Fibroblast of skin of scalp (primary cell): ENCODE data around the gene FOXC2.
"Not testable (repeated sequence)": the region's sequence is repeated elsewhere in the genome, so short reads cannot be mapped to it uniquely, and the experiment has no call there.

Experiments
- DNase-seq: peaks from one replicate; pipeline ENCODE4 v3.0.0-alpha.2; 2013

Gene FOXC2

DNA sequence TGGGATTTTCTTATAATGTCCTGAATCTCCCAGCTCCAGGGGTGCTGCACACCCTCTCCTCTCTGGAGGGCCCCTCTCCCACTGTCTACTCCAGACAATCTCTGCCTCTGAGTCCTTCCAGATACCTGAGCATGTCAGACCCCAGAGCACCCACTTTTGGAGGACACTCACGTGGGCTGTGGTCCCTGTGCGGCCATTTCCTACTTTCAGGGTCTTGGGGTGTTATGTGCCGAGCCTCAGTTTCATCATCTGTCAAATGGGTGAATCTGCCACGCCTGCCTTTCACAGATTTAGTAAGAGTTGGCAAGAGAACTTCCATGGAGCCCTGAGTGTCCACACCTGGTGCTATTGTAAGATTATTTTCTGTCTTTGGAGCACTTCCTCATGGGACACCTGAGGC, 8.0 kb downstream of the FOXC2 start:
- no peak for DNase-seq

DNA sequence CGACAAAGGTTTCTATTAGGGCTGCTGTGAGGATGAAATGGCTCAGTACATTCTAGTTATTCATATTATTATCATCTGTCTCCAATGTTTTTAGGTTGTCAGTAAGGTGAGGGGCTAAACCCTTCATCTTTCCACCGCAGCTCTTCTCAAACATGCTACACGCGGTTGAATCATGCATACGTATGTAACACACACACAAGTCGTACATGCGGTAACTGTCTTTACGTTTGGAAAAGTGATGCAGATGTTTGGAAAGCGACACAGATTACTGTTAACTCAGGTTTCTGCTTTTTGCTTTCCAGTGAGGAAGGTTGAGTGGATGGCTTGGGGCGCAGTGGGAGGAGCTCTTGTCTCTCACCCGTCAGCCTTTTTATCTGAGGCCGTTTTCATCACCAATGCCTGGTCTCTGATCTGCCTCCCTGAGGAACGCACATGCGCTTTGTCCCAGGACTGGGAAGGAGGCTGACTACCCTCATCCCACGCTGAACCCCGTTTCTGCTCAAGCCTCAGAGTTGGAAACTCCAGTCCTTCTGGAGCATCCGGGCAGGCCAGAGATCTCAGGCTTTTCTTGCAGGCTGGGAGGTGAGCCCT, 8.6 kb downstream of the FOXC2 start:
- no peak for DNase-seq

DNA sequence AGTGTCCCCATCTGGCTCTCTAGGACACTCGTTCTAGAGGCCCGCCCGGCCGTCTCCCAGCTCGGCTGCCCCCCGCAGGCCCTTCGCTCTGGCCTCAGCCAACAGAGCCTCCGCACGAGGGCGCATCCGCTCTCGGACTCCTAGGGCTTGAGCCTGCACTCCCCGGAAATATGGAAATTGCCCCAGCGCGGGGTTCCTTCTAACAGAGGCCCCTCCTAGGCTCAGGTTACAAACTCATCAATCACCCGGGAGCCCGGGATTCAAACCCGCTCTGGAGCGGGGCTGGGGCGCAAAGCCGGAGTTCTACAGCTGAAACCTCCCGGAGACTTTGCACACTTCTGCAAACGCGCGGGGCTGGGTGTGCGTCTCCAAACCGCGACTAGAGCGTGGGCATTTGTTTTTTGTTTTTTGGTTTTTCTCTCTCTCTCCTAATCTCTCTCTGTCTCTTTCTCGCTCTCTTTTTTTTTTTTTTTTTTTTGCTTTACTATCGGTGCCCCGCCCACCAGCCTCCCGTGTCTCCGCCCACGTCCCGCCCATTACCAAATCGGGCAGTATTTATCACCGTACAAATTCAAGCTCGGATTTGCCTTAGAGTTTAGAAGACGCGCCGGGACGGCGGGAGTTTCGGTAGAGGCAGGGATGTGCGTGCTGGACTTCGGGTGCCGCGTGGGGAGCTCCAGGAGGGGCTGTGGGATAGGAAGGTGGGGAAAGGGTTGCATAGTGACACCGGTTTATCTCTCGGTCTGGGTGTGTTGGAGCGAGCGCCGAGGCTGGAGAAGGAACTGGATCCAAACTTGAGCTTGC, 9.3 kb downstream of the FOXC2 start:
- peak; percentile 98 for DNase-seq

DNA sequence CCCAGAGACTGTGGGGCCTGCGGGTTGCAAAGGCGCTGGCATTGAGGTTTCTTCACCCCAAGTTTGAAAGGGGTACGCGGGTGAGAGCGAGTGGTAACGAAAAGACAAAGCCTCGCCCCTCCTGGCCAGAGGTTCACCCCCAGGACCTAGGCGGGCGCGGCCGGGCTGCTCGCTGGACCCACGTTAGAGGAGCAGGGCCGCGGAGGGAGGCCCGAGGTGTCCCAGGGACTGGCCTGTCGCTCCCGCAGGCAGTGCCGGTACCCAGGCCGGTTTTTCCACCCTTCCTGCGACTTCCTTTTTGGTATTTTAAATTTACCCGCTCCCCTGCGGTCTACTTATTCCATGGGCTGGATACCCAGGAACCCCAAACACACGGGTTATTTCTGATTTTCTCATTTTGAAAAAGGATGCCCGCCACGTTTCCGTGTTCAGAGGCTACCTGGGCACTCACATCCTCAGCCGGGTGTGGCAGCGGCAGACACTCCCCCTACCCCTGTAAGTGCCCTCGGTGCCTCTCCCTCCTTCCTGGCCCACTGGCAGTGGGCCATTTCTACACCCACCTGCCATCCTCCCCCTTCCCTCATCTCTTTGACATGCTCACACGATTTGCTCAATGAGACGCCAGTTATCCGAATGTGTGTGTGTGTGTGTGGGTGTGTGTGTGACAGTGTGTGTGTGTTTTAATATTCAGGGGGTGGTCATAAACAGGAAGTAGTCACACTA, 10.1 kb downstream of the FOXC2 start:
- DNase-seq: peak; percentile 58

DNA sequence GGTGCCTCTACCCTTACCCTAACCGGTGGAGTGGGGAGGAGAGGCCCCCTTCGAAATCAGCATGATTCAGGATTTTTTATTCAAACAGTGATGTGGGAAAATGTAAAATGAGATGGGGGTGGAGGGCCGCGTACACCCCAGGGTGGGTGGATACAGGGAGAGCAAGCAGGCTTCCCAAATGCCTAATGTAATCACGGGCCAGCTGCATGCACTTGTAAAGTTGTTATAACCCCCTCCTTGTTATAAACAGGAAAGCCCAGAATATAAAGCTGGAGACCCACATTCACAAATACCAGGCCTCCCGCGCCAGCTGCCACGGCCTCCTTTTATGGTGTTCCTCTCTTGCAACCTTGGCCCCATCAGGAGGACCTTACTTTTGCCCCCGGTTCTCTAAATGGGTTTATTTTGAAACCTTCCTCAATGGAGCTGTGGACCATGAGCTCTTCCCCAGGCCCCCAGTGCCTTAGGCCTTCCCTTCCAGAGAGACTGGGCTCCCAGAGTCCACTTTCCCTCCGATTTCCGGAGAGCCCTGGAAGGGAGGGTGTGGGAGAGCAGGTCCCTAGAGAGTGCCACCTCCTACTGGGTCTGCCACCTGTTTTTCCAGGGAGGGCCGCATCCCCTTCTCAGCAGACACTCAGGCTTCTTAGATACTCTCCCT, 10.8 kb downstream of the FOXC2 start:
- DNase-seq: peak; percentile 53

DNA sequence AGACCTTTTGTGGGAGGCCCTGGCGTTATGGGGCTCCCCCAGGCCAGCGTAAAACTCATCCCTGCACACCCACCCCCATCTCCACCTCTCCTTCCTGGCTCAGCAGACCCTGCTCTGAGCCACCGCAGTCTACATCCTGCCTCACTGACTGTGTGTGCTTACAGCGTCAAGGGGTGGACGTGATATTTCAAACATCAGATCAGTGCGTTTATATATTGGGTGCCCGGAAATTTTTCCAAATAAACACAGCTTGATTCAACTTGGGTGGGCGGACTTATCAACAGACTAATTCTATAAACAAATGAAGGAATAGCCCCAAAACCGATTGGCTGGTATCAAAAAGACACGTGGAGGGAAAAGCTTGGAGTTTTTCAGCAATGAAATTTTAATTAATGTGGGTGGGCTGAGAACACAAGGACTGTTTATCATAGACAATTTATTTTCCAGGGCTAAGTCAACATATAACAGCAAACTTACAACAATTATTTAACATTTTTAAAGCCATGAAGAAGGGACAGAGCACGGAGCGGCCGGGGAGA, 11.5 kb downstream of the FOXC2 start, which contains the start of gene FOXL1:
Gene FOXL1, plus strand, starts transcription at position 489 of the 539 bp plus-strand sequence. CDS start 175 bp downstream, outside the sequence.
- peak; percentile 77 for DNase-seq

DNA sequence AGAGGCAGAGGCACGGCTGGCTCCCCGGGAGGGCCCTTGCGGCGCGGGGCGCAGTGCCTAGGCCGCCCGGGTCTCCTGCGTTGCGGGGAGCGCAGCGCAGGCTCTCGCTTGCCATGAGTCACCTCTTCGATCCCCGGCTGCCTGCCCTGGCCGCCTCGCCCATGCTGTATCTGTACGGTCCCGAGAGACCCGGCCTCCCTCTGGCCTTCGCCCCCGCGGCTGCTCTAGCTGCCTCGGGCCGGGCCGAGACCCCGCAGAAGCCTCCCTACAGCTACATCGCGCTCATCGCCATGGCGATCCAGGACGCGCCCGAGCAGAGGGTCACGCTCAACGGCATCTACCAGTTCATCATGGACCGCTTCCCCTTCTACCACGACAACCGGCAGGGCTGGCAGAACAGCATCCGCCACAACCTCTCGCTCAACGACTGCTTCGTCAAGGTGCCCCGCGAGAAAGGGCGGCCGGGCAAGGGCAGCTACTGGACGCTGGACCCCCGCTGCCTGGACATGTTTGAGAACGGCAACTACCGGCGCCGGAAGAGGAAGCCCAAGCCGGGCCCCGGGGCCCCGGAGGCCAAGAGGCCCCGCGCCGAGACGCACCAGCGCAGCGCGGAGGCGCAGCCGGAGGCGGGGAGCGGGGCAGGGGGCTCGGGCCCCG, 12.1 kb downstream of the FOXC2 start:
- DNase-seq: peak; percentile 78

DNA sequence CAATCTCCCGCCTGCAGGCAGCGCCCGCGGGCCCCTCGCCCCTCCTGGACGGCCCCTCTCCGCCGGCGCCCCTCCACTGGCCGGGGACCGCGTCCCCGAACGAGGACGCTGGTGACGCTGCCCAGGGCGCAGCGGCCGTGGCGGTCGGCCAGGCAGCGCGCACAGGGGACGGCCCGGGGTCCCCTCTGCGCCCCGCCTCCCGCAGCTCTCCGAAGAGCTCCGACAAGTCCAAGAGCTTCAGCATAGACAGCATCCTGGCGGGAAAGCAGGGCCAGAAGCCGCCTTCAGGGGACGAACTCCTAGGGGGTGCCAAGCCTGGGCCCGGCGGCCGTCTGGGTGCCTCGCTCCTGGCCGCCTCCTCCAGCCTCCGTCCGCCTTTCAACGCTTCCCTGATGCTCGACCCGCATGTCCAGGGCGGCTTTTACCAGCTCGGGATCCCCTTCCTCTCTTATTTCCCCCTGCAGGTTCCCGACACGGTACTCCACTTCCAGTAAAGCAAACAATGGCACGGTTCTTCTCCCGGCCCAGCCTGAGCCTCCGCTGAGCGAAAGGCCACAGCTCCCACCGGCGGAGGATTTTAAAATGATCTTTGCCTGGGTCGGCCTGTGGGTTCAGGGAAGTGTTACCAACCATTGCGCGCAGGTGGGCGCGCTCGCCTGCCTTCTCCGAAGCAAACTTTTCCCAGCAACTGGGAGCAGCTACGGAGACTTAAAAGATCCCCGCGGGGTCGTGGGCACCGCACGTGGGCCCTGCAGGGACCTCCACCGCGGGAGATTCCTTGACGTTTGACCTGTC, 12.8 kb downstream of the FOXC2 start:
- DNase-seq: no peak

DNA sequence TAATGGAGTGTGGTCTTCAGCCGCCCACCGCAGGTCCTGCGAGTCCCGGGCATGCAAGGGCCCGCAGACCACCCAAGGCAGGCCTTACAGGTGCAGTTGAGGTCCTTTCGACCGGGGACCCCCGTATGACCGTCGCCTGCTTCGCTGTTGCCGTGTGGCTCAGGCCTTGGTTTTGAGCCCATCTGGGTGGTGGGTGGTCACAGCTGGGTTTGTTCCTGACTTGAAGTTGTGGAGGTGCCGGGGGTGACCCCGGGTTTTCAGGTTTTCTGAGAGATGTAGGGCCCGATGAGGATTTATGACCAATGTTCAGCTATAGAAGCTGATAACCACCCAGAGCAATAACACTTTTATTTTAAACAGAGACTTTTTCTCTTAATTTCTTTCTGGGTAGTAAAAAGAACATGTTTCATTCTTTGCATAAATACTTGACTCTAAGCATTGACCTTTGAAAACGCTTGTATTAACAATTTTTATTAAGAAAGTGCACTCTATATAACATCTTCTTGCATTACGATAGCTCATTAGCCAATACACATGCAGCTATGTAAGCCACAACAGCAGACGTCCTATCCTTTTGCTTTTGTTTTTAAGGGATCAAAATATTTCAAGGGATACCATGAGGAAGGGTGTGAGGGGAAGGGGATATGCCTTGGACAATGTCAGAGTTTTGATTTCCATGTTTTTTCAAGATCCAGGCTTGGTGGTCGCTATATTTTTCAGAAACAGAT, 13.6 kb downstream of the FOXC2 start:
- DNase-seq: no peak

DNA sequence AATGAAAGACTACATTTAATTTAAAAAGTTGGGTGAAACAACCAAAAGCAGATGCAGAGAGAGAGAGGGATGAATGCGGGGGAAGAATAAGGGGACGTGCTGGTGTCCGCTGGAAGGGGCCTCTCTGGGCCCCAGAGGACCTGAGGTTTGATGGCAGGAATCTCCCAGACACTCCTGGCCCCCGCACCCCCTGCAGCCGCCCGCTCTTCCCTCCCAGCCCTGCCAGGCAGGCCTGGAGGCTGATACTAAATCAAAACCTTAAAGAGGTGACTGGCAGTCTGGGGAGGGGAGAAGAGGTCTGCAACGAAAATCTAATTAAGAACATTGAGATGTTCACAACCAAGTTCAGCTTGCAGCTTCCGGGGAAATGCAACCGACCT, 14.2 kb downstream of the FOXC2 start:
- no peak for DNase-seq

DNA sequence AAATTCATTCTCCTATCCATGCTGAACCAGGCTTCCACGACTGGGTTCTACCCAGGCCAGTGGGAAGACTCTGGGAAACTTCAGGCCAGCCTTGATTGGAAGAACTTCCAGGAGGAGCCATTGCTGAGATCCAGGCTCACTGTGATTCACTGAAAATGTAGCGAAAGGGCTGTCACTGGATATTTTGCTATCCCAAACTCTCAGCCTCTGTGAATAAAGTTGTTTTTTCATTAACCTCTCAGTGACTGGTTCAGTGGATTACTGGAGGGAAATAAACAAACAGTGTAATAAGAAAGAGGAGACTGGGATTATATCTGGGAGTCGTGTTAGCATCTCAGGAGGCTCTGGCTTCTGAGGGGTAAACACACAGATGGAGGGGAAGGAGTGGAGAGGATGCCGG, 14.8 kb downstream of the FOXC2 start:
- no peak for DNase-seq

DNA sequence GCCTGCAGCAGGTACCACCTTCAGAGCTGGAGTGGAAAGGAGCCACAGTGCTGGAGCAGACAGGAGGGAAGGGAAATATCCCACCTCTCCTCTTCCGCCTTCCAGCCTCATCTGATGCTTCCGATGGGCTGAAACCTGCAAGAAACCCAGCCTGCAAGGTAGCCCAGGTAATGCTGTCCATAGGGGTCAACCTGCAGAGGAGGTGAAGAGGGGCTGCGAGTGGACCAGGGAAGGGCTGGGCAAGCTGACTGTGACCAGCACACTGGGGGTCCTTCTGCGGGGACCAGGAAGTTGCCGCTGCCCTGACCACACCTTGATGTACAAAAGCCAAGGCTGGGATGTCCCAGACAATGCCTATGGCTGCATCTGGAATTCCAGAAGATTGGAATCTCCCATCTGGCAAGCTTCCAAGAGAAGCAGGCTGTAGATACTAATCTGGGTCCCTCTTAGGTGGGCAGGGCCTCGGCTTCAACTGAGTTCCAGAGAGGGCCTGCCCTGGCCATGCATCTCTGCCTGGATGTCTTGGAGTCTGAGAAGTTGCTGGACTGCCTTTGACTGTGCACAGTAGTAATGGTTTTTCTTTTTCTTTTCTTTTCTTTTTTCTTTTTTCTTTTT, 17.5 kb downstream of the FOXC2 start:
- peak; percentile 75 for DNase-seq

DNA sequence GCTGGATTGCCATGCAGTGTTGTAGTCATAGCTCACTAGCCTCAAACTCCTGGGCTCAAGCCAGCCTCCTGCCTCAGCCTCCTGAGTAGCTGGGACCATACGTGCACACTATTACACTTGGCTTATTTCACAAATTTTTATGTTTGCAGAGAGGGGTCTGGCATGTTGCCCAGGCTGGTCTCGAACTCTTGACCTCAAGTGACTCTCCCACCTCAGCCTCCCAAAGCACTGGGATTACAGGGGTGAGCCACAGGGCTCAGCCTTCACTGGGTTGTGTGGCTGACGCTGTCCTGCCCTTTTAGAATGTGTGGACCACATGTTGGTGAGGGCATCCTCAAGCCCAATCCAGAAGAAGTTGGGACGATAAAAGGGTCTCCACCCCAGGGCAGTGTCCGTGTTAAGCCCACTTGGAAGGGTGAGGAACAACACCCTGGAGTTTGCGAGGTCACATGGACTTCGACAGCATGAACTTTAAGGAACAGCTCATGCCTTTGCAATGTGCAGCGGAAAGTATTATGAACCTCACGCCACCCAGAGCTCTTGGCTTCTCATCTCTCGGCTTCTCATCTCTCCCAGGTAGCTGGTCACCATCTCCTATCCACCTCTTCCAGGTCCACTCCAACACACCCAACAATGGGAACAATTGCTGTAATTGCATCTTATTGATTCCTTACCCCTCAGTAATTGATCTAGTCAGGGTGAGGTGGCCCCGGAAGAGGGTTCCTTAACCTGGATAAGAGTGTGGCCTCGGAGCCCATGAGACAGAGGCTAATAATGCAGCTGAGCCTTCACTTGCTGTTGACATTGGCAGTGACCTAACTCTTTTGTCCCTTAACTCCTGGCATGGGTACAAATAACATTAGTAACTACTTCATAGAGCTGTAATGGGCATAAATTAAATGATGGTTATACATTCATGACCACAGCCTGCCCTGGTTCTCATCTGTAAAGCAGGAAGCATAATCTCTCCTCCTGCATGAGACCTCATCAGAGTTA, 18.4 kb downstream of the FOXC2 start:
- peak; percentile 75 for DNase-seq

DNA sequence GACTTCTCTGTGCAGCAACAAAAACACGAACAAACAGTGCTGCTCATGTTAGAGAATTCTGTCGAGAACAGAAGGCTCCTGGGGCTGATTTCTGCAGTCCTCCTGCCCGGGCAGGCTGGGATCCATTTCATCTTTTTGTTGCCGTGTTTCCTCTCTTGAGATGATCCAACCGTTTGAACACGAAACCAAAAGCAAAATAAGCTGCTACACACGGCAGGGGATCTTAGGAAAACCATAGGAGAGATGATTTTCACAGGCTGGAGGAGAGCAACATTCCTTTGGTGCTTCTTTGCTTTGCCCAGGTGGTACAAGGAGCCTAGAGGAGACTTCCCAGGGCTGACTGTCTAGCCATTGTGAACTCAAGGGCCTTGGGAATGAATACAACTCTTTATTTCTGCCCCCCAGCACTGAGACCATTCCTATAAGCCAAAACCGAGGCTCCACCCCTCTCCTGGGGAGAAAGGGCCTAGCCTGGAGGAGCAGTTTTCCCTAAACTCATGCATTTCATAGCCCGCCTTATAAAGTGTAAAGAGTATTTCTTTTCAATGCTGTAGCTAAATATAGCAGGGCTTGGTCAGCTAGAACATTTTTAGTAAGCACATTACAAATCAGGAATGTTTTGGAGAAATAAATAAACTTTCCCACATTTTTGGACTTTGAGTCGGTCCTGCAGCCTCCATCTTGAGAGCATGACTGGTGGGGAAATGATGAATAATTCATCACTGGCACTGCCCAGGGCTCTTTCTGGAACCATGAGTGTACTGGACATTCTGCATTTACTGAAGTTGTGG, 19.4 kb downstream of the FOXC2 start:
- peak; percentile 93 for DNase-seq

DNA sequence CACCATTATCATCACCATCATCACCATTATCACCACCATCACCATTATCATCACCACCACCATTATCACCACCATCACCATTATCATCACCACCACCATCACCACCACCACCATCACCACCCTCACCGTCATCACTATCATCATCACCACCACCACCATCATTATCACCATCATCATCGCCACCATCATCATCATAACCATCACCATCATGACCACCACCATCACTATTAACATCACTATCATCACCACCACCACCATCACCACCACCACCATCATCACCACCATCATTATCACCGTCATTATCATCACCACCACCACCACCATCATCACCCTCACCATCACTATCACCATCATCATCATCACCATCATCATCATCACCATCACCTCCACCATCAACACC, 20.9 kb downstream of the FOXC2 start:
- no peak for DNase-seq

DNA sequence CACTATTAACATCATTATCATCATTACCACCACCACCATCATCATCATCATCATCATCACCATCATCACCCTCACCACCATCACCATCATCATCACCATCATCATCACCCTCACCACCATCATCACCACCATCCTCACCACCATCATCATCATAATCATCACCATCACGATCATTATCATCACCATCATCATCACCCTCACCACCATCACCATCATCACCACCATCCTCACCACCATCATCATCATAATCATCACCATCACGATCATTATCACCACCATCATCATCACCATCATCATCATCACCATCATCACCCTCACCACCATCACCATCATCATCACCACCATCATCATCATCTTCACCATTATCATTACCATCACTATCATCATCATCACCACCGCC, 21.3 kb downstream of the FOXC2 start:
- not testable (repeated sequence) for DNase-seq

DNA sequence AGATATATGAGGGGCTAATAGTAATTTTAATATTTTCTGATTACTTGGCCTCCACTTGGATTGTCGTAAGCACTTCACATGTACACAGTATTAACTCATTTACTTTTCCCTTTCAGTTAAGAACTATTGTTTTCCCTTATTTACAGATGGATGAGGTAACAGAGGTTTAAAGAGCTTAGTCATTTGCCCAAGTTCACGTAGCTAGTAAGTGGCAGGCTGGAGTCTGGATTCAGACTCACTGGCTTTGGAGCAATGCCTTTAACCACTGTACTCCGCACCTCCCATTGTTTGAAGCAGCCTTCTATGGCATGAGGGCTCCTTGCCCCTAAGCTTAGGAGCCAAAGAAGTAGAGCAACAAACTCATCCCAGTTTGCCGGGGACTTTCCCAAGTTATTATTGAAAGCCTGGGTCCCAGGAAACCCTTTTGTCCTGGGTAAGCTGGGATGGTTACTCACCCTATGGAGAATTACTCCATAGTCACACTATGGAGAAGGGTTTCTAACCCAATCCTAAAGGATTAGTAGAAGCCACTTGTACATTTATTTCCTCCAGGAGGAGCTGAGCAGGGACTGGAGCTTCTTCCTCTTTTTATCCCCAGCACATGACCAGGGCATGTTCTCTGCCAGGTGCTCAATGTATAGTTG, 24.0 kb downstream of the FOXC2 start:
- DNase-seq: peak; percentile 75

DNA sequence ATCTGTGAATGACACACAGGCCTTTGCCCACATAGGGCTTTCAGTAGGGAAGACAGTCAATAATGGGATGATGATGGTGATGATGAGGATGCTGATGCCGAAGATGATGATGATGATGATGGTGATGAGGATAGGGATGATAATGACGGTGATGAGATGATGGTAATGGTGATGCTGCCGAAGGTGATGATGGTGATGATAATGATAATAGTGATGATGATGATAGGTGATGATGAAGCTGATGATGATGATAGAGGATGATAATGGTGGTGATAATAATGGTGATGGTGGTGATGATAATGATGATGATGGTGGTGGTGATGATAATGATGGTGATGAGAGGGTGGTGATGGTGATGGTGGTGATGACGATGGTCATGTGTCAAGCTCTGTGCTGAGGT, 24.6 kb downstream of the FOXC2 start:
- no peak for DNase-seq
